Tibial nerve (tissue), 4 donors: ENCODE results near the gene NAP1L1. TPM values are rescaled to one million over a fixed set of nuclear protein-coding genes. Genes with fewer than 3 reads are reported as not detected.

ENCODE experiments used
- DNase-seq, 2 donors: peaks; one replicate each; pipeline ENCODE4 v3.0.0-alpha.2; 2019; ENCODE audit warnings: low spot score in 2 of 2
- H3K27ac ChIP-seq, 4 donors: fragments of 200-600 bp; sonication (generic) in 3 of 4; one replicate each; pipeline ENCODE4 v1.5.1; 2017 to 2019; ENCODE audit warnings: mild to moderate bottlenecking in 1 of 4
- H3K27me3 ChIP-seq, 2 donors: fragments of 200-600 bp; sonication (generic) in 1 of 2; one replicate each; pipeline versions ENCODE4 v1.5.1 to v1.6.0; 2017 to 2019
- H3K36me3 ChIP-seq, 3 donors: fragments of 200-600 bp; sonication (generic); one replicate each; pipeline ENCODE4 v1.5.1; 2018 to 2019
- H3K4me1 ChIP-seq, 4 donors: fragments of 200-600 bp; sonication (generic) in 3 of 4; one replicate each; pipeline ENCODE4 v1.5.1; 2017 to 2019
- H3K4me3 ChIP-seq, 4 donors: fragments of 200-600 bp; sonication (generic) in 3 of 4; one replicate each; pipeline ENCODE4 v1.5.1; 2017 to 2019; ENCODE audit warnings: mild to moderate bottlenecking in 1 of 4, moderate library complexity in 1 of 4
- H3K9me3 ChIP-seq, 4 donors: fragments of 200-600 bp; sonication (generic) in 3 of 4; one replicate each; pipeline ENCODE4 v1.5.1; 2017 to 2019
- EP300 ChIP-seq, 2 donors: sonication (generic); formaldehyde crosslinking; IDR thresholded peaks; one replicate each; pipeline ENCODE4 v1.6.1; 2017; ENCODE audit warnings: antibody characterized with exemption in 2 of 2, mild to moderate bottlenecking in 1 of 2
- POLR2A ChIP-seq, 2 donors: fragments of 450-650 bp; IDR thresholded peaks; one replicate each; pipeline ENCODE4 v1.6.1; 2017; ENCODE audit warnings: antibody characterized with exemption in 2 of 2, mild to moderate bottlenecking in 2 of 2, moderate library complexity in 2 of 2
- WGBS, 2 donors: methylation state at CpG; one replicate each; pipeline ENCODE4 v1.1.5; 2018; 5-methylcytosine and 5-hydroxymethylcytosine counted together
- total RNA-seq, 4 donors: library from RNA; depleted of rRNA; stranded (reverse); fragments of >200 nt; gene quantifications; one replicate each; pipeline ENCODE4 v1.1.0, GENCODE V29; 2016
- TF ChIP-seq, protein P1 (sequence below), 5 experiments: fragments of 200-600 bp in 3 of 5; fragments of 450-650 bp in 2 of 5; sonication (generic) in 3 of 5; IDR thresholded peaks; one replicate each; pipeline ENCODE4 v1.5.1; 2016 to 2019; ENCODE audit warnings: antibody characterized with exemption in 5 of 5, mild to moderate bottlenecking in 3 of 5, moderate library complexity in 2 of 5

The NAP1L1 gene
- total RNA-seq, 4 donors from 2014 or later = 325 to 541 (median 390) TPM

DNA sequence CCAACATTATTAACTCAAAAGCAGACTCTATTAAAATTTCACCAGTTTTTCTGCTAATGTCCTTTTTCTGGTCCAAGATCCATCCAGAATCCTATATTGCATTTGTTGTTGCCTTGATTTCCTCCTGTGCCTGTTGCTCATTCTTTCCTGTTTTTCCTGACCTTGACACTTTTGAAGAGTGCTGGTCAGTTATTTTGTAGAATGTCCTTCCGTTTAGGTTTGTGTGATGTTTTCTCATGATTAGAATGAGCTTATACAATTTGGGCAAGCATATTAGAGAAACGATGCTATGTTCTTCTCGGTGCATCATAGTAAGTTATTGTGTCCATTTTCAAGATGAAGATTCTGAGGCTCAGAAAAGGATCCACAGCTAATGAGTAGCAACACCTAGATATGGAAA is 86.8 kb downstream of the NAP1L1 start:
- Histone ChIP-seq H3K27ac (no peak overlapping the region), H3K4me3 (no peak overlapping the region), H3K36me3 (no peaks in the 10 kb centered on the region), H3K9me3 (no peaks in the 10 kb centered on the region), H3K27me3 (no peaks in the 10 kb centered on the region), H3K4me1 (no peaks in the 10 kb centered on the region)
- 86 to 87% methylated on average over 3 of the region's 3 CpGs for WGBS, 2 donors
- TF ChIP-seq EP300 (IDR thresholded peaks at IDR 0.05) = no peak
- no peak for TF ChIP-seq POLR2A (IDR thresholded peaks at IDR 0.05)
- DNase-seq = no peak

DNA sequence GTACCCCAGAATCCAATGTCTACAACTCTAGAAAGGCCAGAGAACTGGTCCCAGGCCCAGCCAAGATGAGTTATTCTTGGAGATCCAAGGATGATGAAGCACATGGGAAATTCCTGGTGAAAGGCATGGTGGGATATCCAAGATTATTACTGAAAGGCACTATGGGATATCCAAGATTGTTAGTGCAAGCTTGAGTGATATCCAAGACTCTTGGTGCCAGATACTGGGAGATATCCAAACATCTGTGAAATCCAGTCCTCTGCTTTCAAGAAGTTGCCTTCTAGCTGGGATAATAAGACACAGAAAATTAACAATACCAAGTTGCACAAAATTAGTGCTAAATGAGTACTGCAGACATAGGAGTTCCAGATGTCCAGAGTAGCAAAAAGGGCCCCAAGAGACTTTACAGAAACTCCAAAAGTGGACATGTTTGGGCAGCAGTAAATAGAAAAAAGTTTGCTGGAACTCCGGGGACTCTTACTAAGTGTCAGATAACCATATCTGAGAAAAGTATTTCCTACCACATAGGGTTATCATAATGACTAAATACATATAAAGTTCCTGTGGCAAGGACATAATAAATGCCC is 87.5 kb downstream of the NAP1L1 start:
- H3K4me3 ChIP-seq = no peak overlapping the region
- no peak for TF ChIP-seq EP300 (IDR thresholded peaks at IDR 0.05)
- TF ChIP-seq, protein P1, sequence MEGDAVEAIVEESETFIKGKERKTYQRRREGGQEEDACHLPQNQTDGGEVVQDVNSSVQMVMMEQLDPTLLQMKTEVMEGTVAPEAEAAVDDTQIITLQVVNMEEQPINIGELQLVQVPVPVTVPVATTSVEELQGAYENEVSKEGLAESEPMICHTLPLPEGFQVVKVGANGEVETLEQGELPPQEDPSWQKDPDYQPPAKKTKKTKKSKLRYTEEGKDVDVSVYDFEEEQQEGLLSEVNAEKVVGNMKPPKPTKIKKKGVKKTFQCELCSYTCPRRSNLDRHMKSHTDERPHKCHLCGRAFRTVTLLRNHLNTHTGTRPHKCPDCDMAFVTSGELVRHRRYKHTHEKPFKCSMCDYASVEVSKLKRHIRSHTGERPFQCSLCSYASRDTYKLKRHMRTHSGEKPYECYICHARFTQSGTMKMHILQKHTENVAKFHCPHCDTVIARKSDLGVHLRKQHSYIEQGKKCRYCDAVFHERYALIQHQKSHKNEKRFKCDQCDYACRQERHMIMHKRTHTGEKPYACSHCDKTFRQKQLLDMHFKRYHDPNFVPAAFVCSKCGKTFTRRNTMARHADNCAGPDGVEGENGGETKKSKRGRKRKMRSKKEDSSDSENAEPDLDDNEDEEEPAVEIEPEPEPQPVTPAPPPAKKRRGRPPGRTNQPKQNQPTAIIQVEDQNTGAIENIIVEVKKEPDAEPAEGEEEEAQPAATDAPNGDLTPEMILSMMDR (IDR thresholded peaks at IDR 0.05) = no peak
- no peak for TF ChIP-seq POLR2A (IDR thresholded peaks at IDR 0.05)
- H3K27me3 ChIP-seq = no peaks in the 10 kb centered on the region
- WGBS, 2 donors = 53 to 59% methylated on average over 1 of the region's 1 CpG
- H3K36me3 ChIP-seq = no peaks in the 10 kb centered on the region
- no peak overlapping the region for H3K27ac ChIP-seq
- no peaks in the 10 kb centered on the region for H3K9me3 ChIP-seq
- no peaks in the 10 kb centered on the region for H3K4me1 ChIP-seq
- DNase-seq = no peak

DNA sequence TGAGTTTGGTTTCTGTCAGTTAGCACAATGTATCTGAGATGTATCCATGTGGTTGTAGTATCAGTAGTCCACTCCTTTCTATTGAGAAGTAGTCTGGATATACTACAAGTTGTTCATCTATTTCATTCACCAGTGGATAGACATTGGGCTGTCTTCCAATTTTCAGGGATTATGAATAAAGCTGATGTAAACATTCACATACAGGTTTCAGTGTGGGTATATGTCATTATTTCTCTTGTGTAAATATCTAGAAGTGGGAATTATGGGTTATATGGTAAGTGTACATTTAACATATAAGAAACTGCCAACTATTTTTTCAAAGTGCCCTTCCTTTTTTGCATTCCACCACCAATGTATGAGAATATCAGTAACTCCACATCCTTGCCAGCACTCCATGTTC is 88.8 kb downstream of the NAP1L1 start:
- Histone ChIP-seq H3K27me3 (no peaks in the 10 kb centered on the region), H3K9me3 (no peaks in the 10 kb centered on the region), H3K4me3 (no peak overlapping the region), H3K36me3 (no peaks in the 10 kb centered on the region), H3K27ac (no peak overlapping the region), H3K4me1 (no peaks in the 10 kb centered on the region)
- no peak for DNase-seq
- TF ChIP-seq, protein P1 (IDR thresholded peaks at IDR 0.05) = no peak
- TF ChIP-seq EP300 (IDR thresholded peaks at IDR 0.05) (no peak), POLR2A (IDR thresholded peaks at IDR 0.05) (no peak)

DNA sequence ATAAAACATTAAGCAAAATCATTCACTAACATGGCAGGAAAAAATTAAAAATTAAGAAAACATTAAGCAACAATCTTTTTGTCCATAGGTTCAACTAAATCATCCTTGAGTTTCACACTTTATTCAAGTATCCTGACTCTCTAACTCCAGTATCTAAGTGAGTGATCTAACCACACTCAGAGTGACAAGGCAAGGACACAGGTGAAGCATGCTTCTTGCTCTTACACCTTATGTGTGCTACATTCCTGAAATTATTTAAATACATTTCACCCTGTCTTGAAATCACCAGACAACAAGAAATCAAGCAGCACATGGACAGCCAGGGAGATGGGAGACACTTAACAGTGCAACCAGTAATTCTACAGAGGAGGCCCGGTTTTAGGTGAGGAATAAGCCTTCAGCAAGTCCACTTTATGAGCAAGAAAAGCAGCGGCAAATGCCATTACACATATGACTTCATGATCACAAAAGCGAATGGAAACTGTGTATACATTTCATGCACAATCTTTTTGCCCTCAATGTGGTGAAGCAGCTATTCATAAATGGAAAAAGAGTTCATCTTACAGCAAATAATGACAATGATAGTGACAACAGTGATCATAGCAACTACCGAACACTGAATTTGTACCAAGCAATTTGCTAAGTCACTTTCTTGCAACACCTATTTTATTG is 90.3 kb downstream of the NAP1L1 start:
- Histone ChIP-seq H3K27me3 (no peaks in the 10 kb centered on the region), H3K9me3 (no peaks in the 10 kb centered on the region), H3K27ac (no peak overlapping the region), H3K36me3 (no peaks in the 10 kb centered on the region), H3K4me3 (no peak overlapping the region), H3K4me1 (no peaks in the 10 kb centered on the region)
- WGBS, 2 donors = 68 to 84% methylated on average over 4 of the region's 4 CpGs
- TF ChIP-seq POLR2A (IDR thresholded peaks at IDR 0.05) (no peak), EP300 (IDR thresholded peaks at IDR 0.05) (no peak)
- TF ChIP-seq, protein P1 (IDR thresholded peaks at IDR 0.05) = no peak
- DNase-seq = no peak

DNA sequence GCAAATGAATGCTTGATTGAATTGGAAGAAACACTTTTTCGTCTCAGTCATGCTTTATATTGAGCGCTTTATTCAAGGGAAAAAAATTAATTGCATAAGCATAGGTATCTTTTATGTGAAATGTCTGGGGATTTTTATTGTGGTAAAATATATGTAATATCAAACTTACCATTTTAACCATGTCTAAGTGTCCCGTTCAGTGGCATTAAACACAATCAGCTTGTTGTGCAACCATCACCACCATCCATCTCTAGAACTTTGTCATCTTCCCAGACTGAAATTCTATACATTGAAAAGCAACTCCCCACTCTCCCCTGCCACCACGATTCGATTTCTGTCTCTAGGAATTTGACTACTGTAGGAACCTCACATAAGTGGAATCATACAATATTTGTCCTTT is 92.7 kb downstream of the NAP1L1 start:
- H3K4me1 ChIP-seq = peaks cover 0 to under 1% (median 0%) of the 10 kb centered on the region in 4 donors
- no peaks in the 10 kb centered on the region for H3K27me3 ChIP-seq
- no peak for DNase-seq
- 69 to 72% methylated on average over 5 of the region's 5 CpGs for WGBS, 2 donors
- no peak overlapping the region for H3K4me3 ChIP-seq
- H3K27ac ChIP-seq = no peak overlapping the region
- no peaks in the 10 kb centered on the region for H3K36me3 ChIP-seq
- TF ChIP-seq POLR2A (IDR thresholded peaks at IDR 0.05) = no peak
- no peak for TF ChIP-seq EP300 (IDR thresholded peaks at IDR 0.05)
- TF ChIP-seq, protein P1 (IDR thresholded peaks at IDR 0.05) = no peak
- peaks cover 0 to 5% (median 0%) of the 10 kb centered on the region in 4 donors for H3K9me3 ChIP-seq
